COLO829 (cell line): Measurements from ENCODE around the gene PRPF6.

Experiments used
- DNase-seq: peaks from one replicate; pipeline ENCODE4 v3.0.0; 2012; ENCODE audit warnings: low spot score

Gene PRPF6

GRCh38 chr20:63980806-63981728, at the start of gene PRPF6:
TSS of gene PRPF6 (plus strand) at chr20:63981132. CDS start at chr20:63981246, 114 bp downstream.
- DNase-seq: peak; percentile 99

- no peak for DNase-seq
These were observed 49.2 kb upstream of the PRPF6 start for GRCh38 chr20:63931735-63932134.

- DNase-seq: no peak
These were observed 48.2 kb upstream of the PRPF6 start for GRCh38 chr20:63932606-63933160.

- no peak for DNase-seq
These were observed 47.3 kb upstream of the PRPF6 start for GRCh38 chr20:63933646-63934045.

- no peak for DNase-seq
These were observed 46.5 kb upstream of the PRPF6 start for GRCh38 chr20:63934271-63935068.

GRCh38 chr20:63935447-63935846, 45.5 kb upstream of the PRPF6 start:
- DNase-seq: no peak

- no peak for DNase-seq
These were observed 43.3 kb upstream of the PRPF6 start for GRCh38 chr20:63937596-63937995.

GRCh38 chr20:63939061-63939935, 41.6 kb upstream of the PRPF6 start:
- no peak for DNase-seq

GRCh38 chr20:63940071-63940471, 40.9 kb upstream of the PRPF6 start:
- no peak for DNase-seq

- no peak for DNase-seq
These were observed 40.3 kb upstream of the PRPF6 start for GRCh38 chr20:63940472-63941266.

- DNase-seq: peak; percentile 98
These were observed 39.5 kb upstream of the PRPF6 start for GRCh38 chr20:63941282-63942081.

GRCh38 chr20:63942250-63942951, 38.5 kb upstream of the PRPF6 start:
- DNase-seq: peak; percentile 69

GRCh38 chr20:63942969-63943807, 37.7 kb upstream of the PRPF6 start:
- DNase-seq: no peak

GRCh38 chr20:63943808-63944077, 37.2 kb upstream of the PRPF6 start:
- DNase-seq: no peak

- no peak for DNase-seq
These were observed 36.6 kb upstream of the PRPF6 start for GRCh38 chr20:63944078-63944941.

GRCh38 chr20:63945031-63945658, 35.8 kb upstream of the PRPF6 start:
- DNase-seq: no peak
